SJSA1 (cell line): ENCODE measurements around the gene CYSRT1. TPM values are rescaled to one million over a fixed set of nuclear protein-coding genes. Genes with fewer than 3 reads are reported as not detected.
"Not testable (repeated sequence)": the region's sequence is repeated elsewhere in the genome, so short reads cannot be mapped to it uniquely, and the experiment has no call there.

Source experiments
- DNase-seq, 2 experiments: peaks; one replicate each; pipeline ENCODE4 v3.0.0-alpha.2; 2015 to 2020; ENCODE audit warnings: low spot score in 2 of 2, low read depth in 1 of 2
- H3K27ac ChIP-seq: fragments of 250-450 bp; sonication (Bioruptor Pico); 2 replicates; pipeline ENCODE4 v1.5.1; 2020; ENCODE audit warnings: mild to moderate bottlenecking, moderate library complexity
- H3K27me3 ChIP-seq: fragments of 250-450 bp; sonication (Bioruptor Pico); replicated peaks from 2 replicates; pipeline ENCODE4 v1.5.1; 2020; ENCODE audit warnings: mild to moderate bottlenecking, moderate library complexity
- H3K36me3 ChIP-seq: fragments of 250-450 bp; sonication (Bioruptor Pico); 2 replicates; pipeline ENCODE4 v1.5.1; 2020; ENCODE audit warnings: mild to moderate bottlenecking
- H3K4me1 ChIP-seq: fragments of 250-450 bp; sonication (Bioruptor Pico); replicated peaks from 2 replicates; pipeline ENCODE4 v1.6.1; 2021; ENCODE audit warnings: mild to moderate bottlenecking
- H3K4me3 ChIP-seq: fragments of 250-450 bp; sonication (Bioruptor Pico); 2 replicates; pipeline ENCODE4 v1.5.1; 2020; ENCODE audit warnings: mild to moderate bottlenecking
- H3K9me3 ChIP-seq: fragments of 250-450 bp; sonication (Bioruptor Pico); replicated peaks from 2 replicates; pipeline ENCODE4 v1.5.1; 2020; ENCODE audit warnings: mild to moderate bottlenecking
- total RNA-seq: library from RNA; depleted of rRNA; stranded (reverse); fragments of >200 nt; shearing (Covaris generic); gene quantifications from 2 replicates; pipeline ENCODE4 v1.2.3, GENCODE V29; 2014

The CYSRT1 gene
- total RNA-seq, 1 experiment from 2014 or later: 0.24 TPM

- H3K27me3 ChIP-seq, H3K4me3 ChIP-seq, DNase-seq, H3K9me3 ChIP-seq, H3K4me1 ChIP-seq, H3K27ac ChIP-seq: not testable (repeated sequence)
- peaks cover 44% of the 10 kb centered on the region for H3K36me3 ChIP-seq
Measured at GRCh38 chr9:137262173-137262908, 37.4 kb downstream of the CYSRT1 start.

- Histone ChIP-seq H3K27me3 (no peaks in the 10 kb centered on the region), H3K4me3 (no peak overlapping the region), H3K27ac (no peak overlapping the region), H3K4me1 (no peaks in the 10 kb centered on the region), H3K36me3 (peaks cover 46% of the 10 kb centered on the region), H3K9me3 (no peaks in the 10 kb centered on the region)
- no peak for DNase-seq
Measured at GRCh38 chr9:137262909-137263285, 37.9 kb downstream of the CYSRT1 start.

GRCh38 chr9:137263506-137263905, 38.5 kb downstream of the CYSRT1 start:
- Histone ChIP-seq H3K27me3 (no peaks in the 10 kb centered on the region), H3K27ac (no peak overlapping the region), H3K4me1 (peaks cover 1% of the 10 kb centered on the region), H3K9me3 (no peaks in the 10 kb centered on the region), H3K4me3 (no peak overlapping the region), H3K36me3 (peaks cover 51% of the 10 kb centered on the region)
- no peak for DNase-seq

- Histone ChIP-seq H3K4me3 (no peak overlapping the region), H3K27ac (no peak overlapping the region), H3K9me3 (no peaks in the 10 kb centered on the region), H3K36me3 (peaks cover 52% of the 10 kb centered on the region), H3K27me3 (no peaks in the 10 kb centered on the region), H3K4me1 (peaks cover 7% of the 10 kb centered on the region)
- DNase-seq: no peak
Measured at GRCh38 chr9:137264067-137264466, 39.1 kb downstream of the CYSRT1 start.

DNA sequence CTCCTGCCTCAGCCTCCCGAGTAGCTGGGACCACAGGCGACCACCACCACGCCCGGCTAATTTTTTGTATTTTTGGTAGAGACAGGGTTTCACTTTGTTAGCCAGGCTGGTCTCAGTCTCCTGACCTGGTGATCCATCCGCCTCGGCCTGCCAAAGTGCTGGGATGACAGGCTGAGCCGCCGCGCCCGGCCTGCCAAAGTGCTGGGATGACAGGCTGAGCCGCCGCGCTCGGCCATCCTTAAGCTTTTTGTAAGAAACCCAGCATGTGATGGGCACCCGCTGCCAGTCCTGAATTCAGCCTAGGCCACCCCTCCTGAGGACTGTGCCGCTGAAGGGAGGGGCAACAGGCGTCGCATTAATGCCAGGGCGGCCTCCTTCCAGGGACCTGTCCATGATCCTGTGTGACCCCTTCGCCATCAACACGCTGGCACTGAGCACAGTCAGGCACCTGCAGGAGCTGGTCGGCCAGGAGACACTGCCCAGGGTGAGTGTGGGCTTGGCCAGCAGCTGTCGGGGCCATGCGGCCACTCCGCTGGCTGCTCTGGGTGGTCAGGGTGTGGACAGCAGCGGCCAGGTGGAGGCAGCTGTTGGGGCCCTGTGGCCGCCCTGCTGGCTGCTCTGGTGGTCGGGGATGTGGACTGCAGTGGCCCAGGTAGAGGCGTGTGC, 40.7 kb downstream of the CYSRT1 start:
- H3K36me3 ChIP-seq: peaks cover 63% of the 10 kb centered on the region

GRCh38 chr9:137266162-137266527, 41.2 kb downstream of the CYSRT1 start:
- no peak overlapping the region for H3K4me3 ChIP-seq
- H3K27me3 ChIP-seq: no peaks in the 10 kb centered on the region
- peaks cover 12% of the 10 kb centered on the region for H3K4me1 ChIP-seq
- DNase-seq: no peak
- H3K27ac ChIP-seq: no peak overlapping the region
- no peaks in the 10 kb centered on the region for H3K9me3 ChIP-seq
- H3K36me3 ChIP-seq: peaks cover 68% of the 10 kb centered on the region

More for the DNA sequence above, 40.7 kb downstream of the CYSRT1 start:
- DNase-seq: no peak
- peaks cover 12% of the 10 kb centered on the region for H3K4me1 ChIP-seq
- no peak overlapping the region for H3K4me3 ChIP-seq
- no peak overlapping the region for H3K27ac ChIP-seq
- no peaks in the 10 kb centered on the region for H3K9me3 ChIP-seq
- H3K27me3 ChIP-seq: no peaks in the 10 kb centered on the region

- Histone ChIP-seq H3K4me3 (no peak overlapping the region), H3K27me3 (no peaks in the 10 kb centered on the region), H3K4me1 (peaks cover 12% of the 10 kb centered on the region), H3K36me3 (peaks cover 71% of the 10 kb centered on the region), H3K9me3 (no peaks in the 10 kb centered on the region), H3K27ac (no peak overlapping the region)
- DNase-seq: no peak
Measured at GRCh38 chr9:137266585-137267453, 41.8 kb downstream of the CYSRT1 start.

- H3K4me3 ChIP-seq: no peak overlapping the region
- H3K9me3 ChIP-seq: no peaks in the 10 kb centered on the region
- H3K4me1 ChIP-seq: peaks cover 12% of the 10 kb centered on the region
- H3K27me3 ChIP-seq: no peaks in the 10 kb centered on the region
- DNase-seq: no peak
- peaks cover 76% of the 10 kb centered on the region for H3K36me3 ChIP-seq
- no peak overlapping the region for H3K27ac ChIP-seq
Measured at GRCh38 chr9:137267933-137268355, 43.0 kb downstream of the CYSRT1 start.

DNA sequence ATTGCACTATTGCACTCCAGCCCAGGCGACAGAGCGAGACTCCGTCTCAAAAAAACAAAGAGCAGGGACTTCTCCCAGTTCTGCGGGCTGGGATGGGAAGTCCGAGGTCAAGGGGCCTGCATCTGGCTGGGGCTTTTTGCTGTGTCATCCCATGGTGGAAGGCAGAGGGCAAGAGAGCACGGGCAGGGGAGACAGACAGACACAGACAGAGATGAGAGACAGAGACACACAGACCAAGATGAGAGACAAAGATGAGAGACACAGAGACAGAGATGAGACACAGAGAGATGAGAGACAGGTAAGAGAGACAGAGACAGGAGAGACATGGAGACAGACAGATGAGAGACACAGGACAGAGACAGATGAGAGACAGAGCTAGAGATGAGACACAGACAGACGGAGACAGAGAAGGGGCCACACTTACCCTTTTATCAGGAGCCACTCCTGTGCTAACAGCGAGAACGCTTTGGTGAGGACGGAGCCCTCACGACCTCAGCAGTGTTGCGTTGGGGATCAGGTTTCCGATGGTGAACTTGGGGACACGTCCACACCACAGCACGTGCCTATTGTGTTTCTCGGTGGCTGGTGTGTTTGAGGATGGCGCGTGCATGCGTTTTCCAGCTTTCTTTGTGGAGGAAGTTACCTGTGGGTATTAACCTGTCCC, 43.7 kb downstream of the CYSRT1 start:
- Histone ChIP-seq H3K4me3 (no peak overlapping the region), H3K27me3 (no peaks in the 10 kb centered on the region), H3K36me3 (peaks cover 78% of the 10 kb centered on the region), H3K4me1 (peaks cover 12% of the 10 kb centered on the region), H3K27ac (no peak overlapping the region), H3K9me3 (no peaks in the 10 kb centered on the region)
- DNase-seq: no peak

DNA sequence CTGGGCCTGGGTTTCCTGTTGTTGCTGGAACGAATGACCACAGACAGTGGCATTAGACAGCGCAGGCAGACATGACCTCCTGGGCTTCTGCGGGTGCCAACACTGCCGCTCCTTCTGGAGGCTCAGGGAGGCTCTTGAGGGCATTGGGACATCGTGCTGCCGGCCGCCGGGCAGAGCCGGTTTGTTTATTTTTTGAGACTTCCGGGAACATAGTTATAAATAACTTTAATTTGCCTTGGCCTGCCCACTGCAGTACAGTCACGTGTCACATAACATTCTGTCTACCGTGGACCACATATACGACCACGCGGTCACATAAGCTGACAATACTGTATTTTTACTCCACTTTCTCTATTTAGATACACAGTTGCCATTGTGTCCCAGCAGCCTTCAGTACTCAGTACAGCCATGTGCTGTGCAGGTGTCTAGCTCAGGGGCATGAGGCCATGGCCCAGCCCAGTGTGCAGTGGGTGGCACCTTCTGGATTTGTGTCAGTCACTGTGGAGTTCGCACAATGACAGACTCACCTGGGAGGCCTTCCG, 44.3 kb downstream of the CYSRT1 start:
- H3K36me3 ChIP-seq: peaks cover 71% of the 10 kb centered on the region
- H3K27ac ChIP-seq: no peak overlapping the region
- H3K4me3 ChIP-seq: no peak overlapping the region
- no peaks in the 10 kb centered on the region for H3K9me3 ChIP-seq
- H3K27me3 ChIP-seq: no peaks in the 10 kb centered on the region
- H3K4me1 ChIP-seq: peaks cover 12% of the 10 kb centered on the region
- no peak for DNase-seq

DNA sequence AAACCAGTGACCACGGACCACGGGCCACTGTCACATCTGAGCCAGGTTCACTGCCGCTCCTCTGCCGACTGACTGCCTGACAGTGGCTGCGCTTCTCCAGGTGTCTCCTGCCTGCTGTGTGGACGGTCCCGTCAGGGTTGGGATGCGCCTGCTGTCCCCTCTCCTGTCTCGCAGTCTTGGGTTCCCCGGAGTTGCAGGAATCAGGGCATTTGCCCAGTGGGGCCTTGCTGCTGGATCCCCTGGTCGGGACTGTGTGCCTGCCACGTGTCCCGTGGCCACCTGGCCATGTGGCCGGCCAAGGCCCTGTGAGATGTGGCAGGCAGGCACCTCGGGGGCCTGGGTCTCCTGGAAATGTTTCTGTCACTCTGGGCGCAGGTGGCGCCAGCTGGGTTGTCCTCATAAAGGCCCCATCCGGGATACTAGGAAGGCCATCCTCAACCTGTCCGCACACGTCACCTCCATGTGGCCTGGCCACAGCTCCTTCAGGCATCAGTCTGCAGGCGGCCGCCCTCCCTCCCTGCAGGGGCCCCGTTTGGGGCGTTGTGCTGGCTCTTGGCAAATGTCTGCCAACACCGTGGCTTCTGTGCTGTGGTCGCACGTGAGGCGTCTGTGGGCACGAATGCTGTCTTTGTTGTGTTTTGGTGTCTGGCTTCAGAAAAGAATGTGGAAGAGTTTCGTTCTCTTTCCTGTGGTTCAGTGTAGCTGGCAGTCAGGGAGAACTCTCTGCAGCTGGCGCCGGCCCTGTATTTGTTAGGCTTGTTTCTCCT, 46.1 kb downstream of the CYSRT1 start:
- DNase-seq: no peak
- Histone ChIP-seq H3K36me3 (peaks cover 59% of the 10 kb centered on the region), H3K9me3 (no peaks in the 10 kb centered on the region), H3K4me3 (no peak overlapping the region), H3K4me1 (peaks cover 12% of the 10 kb centered on the region), H3K27ac (no peak overlapping the region), H3K27me3 (no peaks in the 10 kb centered on the region)

- H3K4me1 ChIP-seq: peaks cover 13% of the 10 kb centered on the region
- no peaks in the 10 kb centered on the region for H3K9me3 ChIP-seq
- no peak overlapping the region for H3K4me3 ChIP-seq
- no peak overlapping the region for H3K27ac ChIP-seq
- H3K36me3 ChIP-seq: peaks cover 57% of the 10 kb centered on the region
- no peaks in the 10 kb centered on the region for H3K27me3 ChIP-seq
- no peak for DNase-seq
Measured at GRCh38 chr9:137271696-137272076, 46.7 kb downstream of the CYSRT1 start.
